Erythroblast (primary cell): ENCODE data around the gene ZIM2.

Source experiments
- GATA1 ChIP-seq: IDR thresholded peaks from 2 replicates; pipeline ENCODE4 v1.6.1; 2011; ENCODE audit warnings: low read depth, mild to moderate bottlenecking, control low read depth, low read length, moderate library complexity
- POLR2A ChIP-seq: IDR thresholded peaks from 2 replicates; pipeline ENCODE4 v1.6.1; 2011; ENCODE audit warnings: mild to moderate bottlenecking, low read length

DNA sequence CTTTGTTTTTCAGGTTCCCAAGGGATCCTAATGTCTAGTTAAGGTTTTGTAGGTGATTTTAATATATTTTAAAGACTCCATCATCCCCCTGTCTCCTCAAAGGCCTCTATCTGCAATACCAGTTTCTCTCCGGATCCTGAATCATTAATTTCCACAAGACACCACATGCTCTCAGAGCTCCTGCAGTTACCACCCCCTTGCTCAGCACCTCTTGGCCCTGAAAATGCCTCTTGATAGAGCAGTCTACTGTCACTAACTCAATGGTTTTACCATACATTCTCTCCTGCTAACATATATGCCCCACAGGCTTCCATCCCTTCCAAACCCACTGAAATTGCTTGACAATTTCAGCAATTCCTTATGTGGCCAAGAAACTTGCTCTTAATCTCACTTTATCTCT is 1.9 kb upstream of the ZIM2 start:
- no peak for TF ChIP-seq POLR2A
- TF ChIP-seq GATA1, result no peak
